ENCODE measurements around the gene FAM240A. TPM values are rescaled to one million over a fixed set of nuclear protein-coding genes. Genes with fewer than 3 reads are reported as not detected.

FAM240A gene
- total RNA-seq = not detected
- polyA plus RNA-seq = not detected
- long read RNA-seq, donor 1 = 0 reads
- long read RNA-seq, donor 2 = 0 reads
- long read RNA-seq, donor 3 = 0 reads
- long read RNA-seq, donor 4 = 0 reads

DNA sequence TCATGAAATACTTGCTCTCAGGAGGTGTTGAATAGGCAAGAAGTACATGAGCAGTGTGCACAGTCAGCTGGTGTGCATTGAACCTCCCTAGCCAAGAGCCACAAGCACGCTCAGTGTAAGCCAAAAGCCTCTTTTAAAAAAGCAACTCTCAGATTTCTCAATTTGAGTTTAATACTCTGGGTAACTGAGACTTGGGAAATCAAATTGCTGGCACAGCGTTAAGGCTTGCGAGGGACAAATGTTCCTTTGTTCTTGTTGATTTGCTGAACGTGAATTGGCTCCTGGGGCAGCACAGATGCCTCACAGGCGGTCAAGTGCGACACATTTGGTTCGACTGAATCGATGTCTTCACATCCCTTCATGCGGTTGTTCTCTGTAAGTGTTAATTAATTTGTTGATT lies at the start of gene FAM240A:
TSS of gene FAM240A (plus strand) at position 202 of the 400 bp plus-strand sequence. CDS start at position 361, 159 bp downstream.
- no peak within 1 kb of the TSS for H3K4me3 ChIP-seq (ENCODE audit: low read length)

GRCh38 chr3:46564190-46565021 lies 47.9 kb upstream of the FAM240A start:
- ATAC-seq (peak; percentile 51 to 70), DNase-seq (peak in 1 of 3 donors; percentile 44)
- 73% methylated on average over 5 of the region's 5 CpGs for WGBS
- H3K9me3 ChIP-seq (ENCODE audit: control insufficient read depth, low read length) = no peaks in the 10 kb centered on the region
- H3K4me3 ChIP-seq (ENCODE audit: low read length) = no peak overlapping the region
- peak overlapping the region; percentile 81 for H3K27ac ChIP-seq (ENCODE audit: low read length)
- no peaks in the 10 kb centered on the region for H3K27me3 ChIP-seq (ENCODE audit: control insufficient read depth, insufficient read depth)
- no peaks in the 10 kb centered on the region for H3K4me1 ChIP-seq (ENCODE audit: control insufficient read depth, insufficient read depth, low read length)
- intact Hi-C loops (cut with DNase I) = no loop called here

More for the DNA sequence above, at the start of gene FAM240A:
- ATAC-seq (peak; percentile 87 to 93), DNase-seq (peak in 2 of 3 donors; percentile 60 to 69)
- H3K27ac ChIP-seq (ENCODE audit: low read length) = no peak within 1 kb of the TSS
- H3K4me1 ChIP-seq (ENCODE audit: control insufficient read depth, insufficient read depth, low read length) = no peaks in the 10 kb centered on the region
- H3K27me3 ChIP-seq (ENCODE audit: control insufficient read depth, insufficient read depth) = no peaks in the 10 kb centered on the region
- intact Hi-C loops (cut with DNase I) = no loop called here
- 57% methylated on average over 9 of the region's 9 CpGs for WGBS
- H3K9me3 ChIP-seq (ENCODE audit: control insufficient read depth, low read length) = no peaks in the 10 kb centered on the region

GRCh38 chr3:46565077-46565476 lies 47.2 kb upstream of the FAM240A start:
- Histone ChIP-seq H3K27ac (ENCODE audit: low read length) (no peak overlapping the region), H3K4me1 (ENCODE audit: control insufficient read depth, insufficient read depth, low read length) (no peaks in the 10 kb centered on the region), H3K4me3 (ENCODE audit: low read length) (peak overlapping the region; percentile 57), H3K27me3 (ENCODE audit: control insufficient read depth, insufficient read depth) (no peaks in the 10 kb centered on the region), H3K9me3 (ENCODE audit: control insufficient read depth, low read length) (no peaks in the 10 kb centered on the region)
- intact Hi-C loops (cut with DNase I) = no loop called here
- ATAC-seq (no peak), DNase-seq (no peak)
- 62% methylated on average over 4 of the region's 4 CpGs for WGBS

- Histone ChIP-seq H3K4me1 (ENCODE audit: control insufficient read depth, insufficient read depth, low read length) (no peaks in the 10 kb centered on the region), H3K4me3 (ENCODE audit: low read length) (peak overlapping the region; percentile 57), H3K27ac (ENCODE audit: low read length) (peak overlapping the region; percentile 66), H3K27me3 (ENCODE audit: control insufficient read depth, insufficient read depth) (no peaks in the 10 kb centered on the region), H3K9me3 (ENCODE audit: control insufficient read depth, low read length) (no peaks in the 10 kb centered on the region)
- DNase-seq (peak in 2 of 3 donors; percentile 61 to 72), ATAC-seq (peak; percentile 38 to 55)
- intact Hi-C loops (cut with DNase I) = no loop called here
- WGBS = 3% methylated on average over 21 of the region's 21 CpGs
Observed at GRCh38 chr3:46565607-46566039, 46.7 kb upstream of the FAM240A start.

DNA sequence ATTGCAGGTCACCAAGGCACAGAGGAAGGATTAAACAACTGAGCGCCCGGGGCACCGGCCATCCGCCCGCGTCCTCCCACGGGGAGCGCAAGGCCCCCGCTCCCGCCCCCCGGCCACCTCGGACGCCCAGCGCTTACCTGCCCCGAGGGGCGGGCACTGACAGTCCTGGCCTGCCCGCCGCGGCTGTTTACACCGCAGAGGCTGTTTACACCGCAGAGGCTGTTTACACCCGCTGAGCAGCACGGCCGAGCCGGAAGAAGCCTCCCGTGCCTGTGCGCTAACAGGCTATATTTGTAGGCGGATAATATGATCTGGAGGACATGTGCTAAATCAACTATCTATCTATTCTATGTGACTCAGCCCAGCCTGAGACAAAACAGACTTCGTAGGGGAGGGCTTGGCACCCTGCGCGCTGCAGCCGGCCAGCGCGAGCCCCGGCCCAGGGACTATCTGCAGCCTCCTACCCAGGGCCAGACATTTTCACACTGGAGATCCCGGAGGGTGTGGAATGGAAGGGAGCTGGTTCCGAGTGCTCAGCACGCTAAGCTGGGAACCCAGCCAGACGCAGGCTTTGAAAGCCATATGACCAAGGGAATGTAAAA lies 46.2 kb upstream of the FAM240A start, which contains the start of gene LRRC2:
TSS of gene LRRC2 (minus strand) at position 263 of the 602 bp plus-strand sequence. CDS start 14,711 bp downstream, outside the sequence.
- intact Hi-C loops (cut with DNase I) = no loop called here
- no peaks in the 10 kb centered on the region for H3K9me3 ChIP-seq (ENCODE audit: control insufficient read depth, low read length)
- no peaks in the 10 kb centered on the region for H3K4me1 ChIP-seq (ENCODE audit: control insufficient read depth, insufficient read depth, low read length)
- DNase-seq = peak; percentile 60 to 86 (median 81)
- no peaks in the 10 kb centered on the region for H3K27me3 ChIP-seq (ENCODE audit: control insufficient read depth, insufficient read depth)
- WGBS = under 1% methylated on average over 39 of the region's 39 CpGs
- peak within 1 kb of the TSS; percentile 66 for H3K27ac ChIP-seq (ENCODE audit: low read length)
- peak; percentile 86 to 88 for ATAC-seq
- H3K4me3 ChIP-seq (ENCODE audit: low read length) = peak within 1 kb of the TSS; percentile 57

GRCh38 chr3:46571684-46572083 lies 40.6 kb upstream of the FAM240A start:
- DNase-seq = no peak
- no peak for ATAC-seq
- Histone ChIP-seq H3K9me3 (ENCODE audit: control insufficient read depth, low read length) (no peaks in the 10 kb centered on the region), H3K4me3 (ENCODE audit: low read length) (no peak overlapping the region), H3K27ac (ENCODE audit: low read length) (no peak overlapping the region), H3K4me1 (ENCODE audit: control insufficient read depth, insufficient read depth, low read length) (no peaks in the 10 kb centered on the region), H3K27me3 (ENCODE audit: control insufficient read depth, insufficient read depth) (no peaks in the 10 kb centered on the region)
- 44% methylated on average over 3 of the region's 3 CpGs for WGBS
- intact Hi-C loops (cut with DNase I) = no loop called here

DNA sequence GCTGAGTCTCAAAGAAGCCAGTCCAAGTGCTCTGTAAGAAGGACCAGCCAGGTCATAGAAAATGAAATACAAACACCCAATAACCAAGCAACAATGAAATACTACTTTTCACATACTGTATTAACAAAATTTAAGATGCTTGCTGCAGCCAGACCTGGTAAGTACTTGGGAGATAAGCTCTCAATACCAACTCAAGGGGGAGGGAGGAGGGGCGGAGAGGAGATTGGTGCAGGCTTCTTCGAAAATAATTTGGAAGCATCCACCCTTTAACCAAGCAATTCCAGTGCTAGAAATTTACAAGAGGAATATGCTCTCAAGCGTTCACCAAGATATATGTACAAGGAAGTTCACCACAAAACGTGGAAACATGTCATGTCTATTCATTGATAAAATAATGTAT lies 38.6 kb upstream of the FAM240A start:
- no peaks in the 10 kb centered on the region for H3K27me3 ChIP-seq (ENCODE audit: control insufficient read depth, insufficient read depth)
- no peaks in the 10 kb centered on the region for H3K4me1 ChIP-seq (ENCODE audit: control insufficient read depth, insufficient read depth, low read length)
- no peak for DNase-seq
- intact Hi-C loops (cut with DNase I) = no loop called here
- WGBS = 48% methylated on average over 4 of the region's 4 CpGs
- H3K4me3 ChIP-seq (ENCODE audit: low read length) = no peak overlapping the region
- ATAC-seq = no peak
- H3K9me3 ChIP-seq (ENCODE audit: control insufficient read depth, low read length) = no peaks in the 10 kb centered on the region
- no peak overlapping the region for H3K27ac ChIP-seq (ENCODE audit: low read length)

- intact Hi-C loops (cut with DNase I) = no loop called here
- H3K4me3 ChIP-seq (ENCODE audit: low read length) = no peak overlapping the region
- no peaks in the 10 kb centered on the region for H3K27me3 ChIP-seq (ENCODE audit: control insufficient read depth, insufficient read depth)
- WGBS = 65% methylated on average over 2 of the region's 2 CpGs
- ATAC-seq (peak in 1 of 2 donors; percentile 31), DNase-seq (no peak)
- H3K9me3 ChIP-seq (ENCODE audit: control insufficient read depth, low read length) = no peaks in the 10 kb centered on the region
- H3K4me1 ChIP-seq (ENCODE audit: control insufficient read depth, insufficient read depth, low read length) = no peaks in the 10 kb centered on the region
- H3K27ac ChIP-seq (ENCODE audit: low read length) = no peak overlapping the region
Observed at GRCh38 chr3:46574243-46574646, 38.1 kb upstream of the FAM240A start.

DNA sequence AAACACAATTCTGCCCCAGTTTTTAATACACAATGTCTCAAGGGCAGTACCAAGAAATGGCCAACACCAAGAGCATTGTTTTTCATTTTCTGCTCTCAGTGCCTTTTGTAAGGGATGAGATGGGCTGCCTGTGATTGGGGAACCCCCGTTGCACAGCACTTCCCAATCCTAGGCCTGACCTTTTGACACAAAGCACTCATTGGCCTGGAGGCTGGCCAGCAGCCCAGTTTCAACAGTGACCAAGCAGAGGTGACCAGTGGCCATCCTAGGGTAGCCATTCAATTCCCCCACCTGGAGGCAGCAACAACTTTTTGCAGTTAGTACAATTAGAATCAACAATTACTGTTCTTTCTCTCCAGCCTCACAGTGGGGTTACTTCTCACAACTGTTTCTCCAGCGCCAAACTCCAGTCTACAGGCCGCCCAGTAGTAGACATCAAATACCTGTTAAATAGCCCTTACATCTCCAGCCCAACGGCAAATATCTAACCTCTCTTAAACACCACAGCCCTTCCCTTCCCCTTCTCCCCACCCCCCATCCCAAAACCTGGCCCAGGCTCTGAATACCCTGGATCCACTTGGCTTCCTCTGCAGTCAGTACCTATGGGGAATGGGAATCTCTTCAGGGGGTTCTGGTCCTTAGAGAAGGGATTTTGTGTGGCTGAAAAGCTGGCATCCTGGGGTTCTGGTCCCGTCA lies 37.3 kb upstream of the FAM240A start:
- no peak overlapping the region for H3K4me3 ChIP-seq (ENCODE audit: low read length)
- DNase-seq (no peak), ATAC-seq (no peak)
- no peaks in the 10 kb centered on the region for H3K27me3 ChIP-seq (ENCODE audit: control insufficient read depth, insufficient read depth)
- no peaks in the 10 kb centered on the region for H3K9me3 ChIP-seq (ENCODE audit: control insufficient read depth, low read length)
- intact Hi-C loops (cut with DNase I) = no loop called here
- 73% methylated on average over 5 of the region's 5 CpGs for WGBS
- no peaks in the 10 kb centered on the region for H3K4me1 ChIP-seq (ENCODE audit: control insufficient read depth, insufficient read depth, low read length)
- H3K27ac ChIP-seq (ENCODE audit: low read length) = no peak overlapping the region

- Histone ChIP-seq H3K4me1 (ENCODE audit: control insufficient read depth, insufficient read depth, low read length) (no peaks in the 10 kb centered on the region), H3K9me3 (ENCODE audit: control insufficient read depth, low read length) (no peaks in the 10 kb centered on the region), H3K4me3 (ENCODE audit: low read length) (no peak overlapping the region), H3K27ac (ENCODE audit: low read length) (no peak overlapping the region), H3K27me3 (ENCODE audit: control insufficient read depth, insufficient read depth) (no peaks in the 10 kb centered on the region)
- DNase-seq (no peak), ATAC-seq (no peak)
- intact Hi-C loops (cut with DNase I) = no loop called here
- WGBS = 78% methylated on average over 11 of the region's 11 CpGs
Observed at GRCh38 chr3:46575577-46576222, 36.6 kb upstream of the FAM240A start.

All from right cardiac atrium (tissue), 5 donors.